ENCODE data around the gene IL6R. TPM values are rescaled to one million over a fixed set of nuclear protein-coding genes. Genes with fewer than 3 reads are reported as not detected.

IL6R gene
- total RNA-seq, 4 donors from 2014 or later: 16.1 to 22.9 (median 20.8) TPM

DNA sequence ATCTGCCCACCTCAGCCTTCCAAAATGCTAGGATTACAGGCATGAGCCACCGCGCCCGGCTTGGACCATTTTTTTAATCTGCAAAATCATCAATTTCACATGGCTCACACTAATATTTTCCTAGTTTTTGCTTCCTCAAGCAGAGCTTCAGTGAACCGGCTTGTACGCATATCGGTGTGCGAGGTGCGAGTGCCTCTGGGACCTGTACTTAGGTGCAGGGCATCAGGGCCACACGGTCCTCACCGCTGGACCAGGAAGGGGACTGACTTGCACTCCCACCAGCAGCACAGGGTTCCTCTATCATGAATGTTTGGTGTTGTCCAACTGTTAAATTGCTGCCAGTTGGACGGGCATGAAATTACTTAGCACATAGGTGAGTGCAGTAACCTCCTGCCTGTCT is 112.5 kb downstream of the IL6R start:
- H3K27ac ChIP-seq: no peak overlapping the region
- no peaks in the 10 kb centered on the region for H3K9me3 ChIP-seq
- H3K4me1 ChIP-seq: peaks cover 16% of the 10 kb centered on the region
- no peaks in the 10 kb centered on the region for H3K27me3 ChIP-seq
- H3K4me3 ChIP-seq: no peak overlapping the region
- no peak for DNase-seq (ENCODE audit: low spot score in 2 of 2)
- no peaks in the 10 kb centered on the region for H3K36me3 ChIP-seq
- 96% methylated on average over 11 of the region's 11 CpGs for WGBS
- no peak for TF ChIP-seq POLR2AphosphoS5 (IDR thresholded peaks at IDR 0.05)

Other genes starting within 250 kb of the IL6R start
- 100 to 1,000 TPM; 156 to 192 (median 181) TPM for gene TPM3, start 213.2 kb upstream of the IL6R start, total RNA-seq
- not detected for gene CFAP141, start 199.0 kb upstream of the IL6R start, total RNA-seq
- 100 to 1,000 TPM in 1 of 4 donors, 10 to 100 TPM in 3; 69.8 to 124 (median 83.0) TPM for gene UBAP2L, start 184.4 kb upstream of the IL6R start, total RNA-seq
- 10 to 100 TPM; 66.0 to 88.3 (median 78.4) TPM for gene HAX1, start 132.7 kb upstream of the IL6R start, total RNA-seq
- gene AQP10, start 84.2 kb upstream of the IL6R start, total RNA-seq: under 1 TPM in 1 of 4 donors, not detected in 3; 0.26 TPM
- gene ATP8B2, start 79.8 kb upstream of the IL6R start, total RNA-seq: 10 to 100 TPM; 14.4 to 34.4 (median 22.0) TPM
- gene TDRD10, start 96.9 kb downstream of the IL6R start, total RNA-seq: 1 to 10 TPM in 3 of 4 donors, under 1 TPM in 1; 0.72 to 2.6 (median 2.0) TPM
- 1 to 10 TPM; 2.0 to 7.3 (median 4.8) TPM for gene SHE, start 97.1 kb downstream of the IL6R start, total RNA-seq
- gene UBE2Q1, start 153.3 kb downstream of the IL6R start, total RNA-seq: 10 to 100 TPM; 30.6 to 60.2 (median 32.0) TPM
- under 1 TPM; 0.26 to 0.83 (median 0.33) TPM for gene CHRNB2, start 162.4 kb downstream of the IL6R start, total RNA-seq
- gene ADAR, start 202.8 kb downstream of the IL6R start, total RNA-seq: 100 to 1,000 TPM in 2 of 4 donors, 10 to 100 TPM in 2; 73.7 to 107 (median 93.2) TPM

Measured in suprapubic skin (tissue), 4 donors.